Measurements from ENCODE around the gene SH2D3C.

SH2D3C gene

DNA sequence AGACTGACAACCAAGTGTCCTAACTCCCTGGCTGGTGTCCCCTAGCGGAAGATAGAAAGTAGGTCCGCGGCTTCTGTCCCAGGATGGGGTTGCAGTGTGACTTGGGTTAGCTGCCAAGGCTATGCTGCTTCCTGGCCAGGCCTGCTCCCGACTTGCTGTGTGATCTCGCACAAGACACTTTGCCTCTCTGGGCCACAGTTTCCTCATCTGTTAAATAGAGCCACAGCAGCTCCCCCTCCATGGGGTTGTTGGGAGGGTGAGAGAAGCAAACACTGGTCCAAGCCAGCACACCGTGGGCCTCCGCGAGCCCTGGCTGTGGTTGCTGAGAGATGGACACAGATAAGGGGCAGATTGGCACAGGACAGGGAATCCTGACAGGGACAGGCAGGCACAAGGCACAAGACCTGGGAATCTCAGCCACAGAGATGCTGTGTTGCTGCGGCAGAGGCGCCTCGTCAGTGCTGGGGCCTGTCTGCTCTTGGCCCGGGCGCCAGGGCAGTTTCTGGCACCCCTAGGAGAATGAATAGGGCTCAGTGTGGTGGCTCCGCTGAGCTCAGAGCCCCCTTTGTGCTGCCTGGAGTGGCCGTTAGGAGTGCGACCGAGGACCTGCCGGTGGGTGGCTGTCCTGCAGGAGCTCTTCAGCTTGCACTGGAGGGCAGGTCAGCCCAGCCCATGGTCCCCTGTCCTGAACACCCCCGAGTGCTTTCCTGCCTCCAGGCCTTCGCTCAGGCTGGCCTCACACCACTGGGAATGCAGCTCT lies 1.8 kb upstream of the SH2D3C start:
- no peaks in the 10 kb centered on the region for H3K9me3 Mint-ChIP-seq
- no peak for ATAC-seq
- no peaks in the 10 kb centered on the region for H3K27me3 Mint-ChIP-seq
- peaks cover 72% of the 10 kb centered on the region for H3K4me1 Mint-ChIP-seq
- H3K4me3 Mint-ChIP-seq, result no peak overlapping the region
- peaks cover 12% of the 10 kb centered on the region for H3K36me3 Mint-ChIP-seq
- peak overlapping the region; percentile 92 for H3K27ac Mint-ChIP-seq

DNA sequence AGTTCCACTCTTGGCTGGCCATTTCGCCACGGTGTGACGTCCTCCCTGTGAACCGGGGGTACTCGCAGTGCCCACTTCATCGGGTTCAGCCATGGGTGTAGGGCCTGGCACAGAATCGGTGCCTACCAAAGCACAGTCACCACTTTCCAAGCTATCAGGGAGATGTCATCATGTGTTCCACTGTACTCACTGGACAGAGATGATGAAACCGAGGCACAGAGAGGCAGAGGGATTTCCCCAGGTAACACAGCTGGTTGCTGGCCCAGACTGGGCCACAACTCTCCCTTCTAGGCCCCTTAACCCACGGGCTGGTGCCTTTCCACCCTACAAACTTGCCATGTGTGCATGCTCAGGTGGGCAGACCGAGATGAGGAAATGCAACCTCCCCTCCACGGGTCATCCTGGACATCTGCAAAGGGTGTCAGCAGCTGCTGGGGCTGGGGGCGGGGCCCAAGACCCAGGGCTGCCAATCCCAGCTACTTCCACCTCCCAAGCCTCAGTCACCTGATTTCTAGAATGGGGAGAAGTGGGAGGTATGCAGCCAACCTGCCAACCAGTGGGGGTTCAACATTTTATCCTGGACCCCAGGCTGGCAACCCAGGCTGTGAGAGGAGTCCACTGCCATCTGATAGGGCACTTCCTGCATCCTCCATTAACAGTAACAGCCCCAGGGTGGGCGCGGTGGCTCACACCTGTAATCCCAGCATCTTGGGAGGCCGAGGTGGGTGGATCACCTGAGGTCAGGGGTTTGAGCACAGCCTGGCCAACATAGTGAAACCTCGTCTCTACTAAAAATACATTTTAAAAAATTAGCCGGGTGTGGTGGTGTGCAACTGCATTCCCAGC lies 893 bp upstream of the SH2D3C start:
- peak; percentile 86 for ATAC-seq
- Mint-ChIP-seq H3K4me3 (peak overlapping the region; percentile 95), H3K9me3 (no peaks in the 10 kb centered on the region), H3K27ac (peak overlapping the region; percentile 92), H3K36me3 (peaks cover 13% of the 10 kb centered on the region), H3K4me1 (peaks cover 70% of the 10 kb centered on the region), H3K27me3 (no peaks in the 10 kb centered on the region)

DNA sequence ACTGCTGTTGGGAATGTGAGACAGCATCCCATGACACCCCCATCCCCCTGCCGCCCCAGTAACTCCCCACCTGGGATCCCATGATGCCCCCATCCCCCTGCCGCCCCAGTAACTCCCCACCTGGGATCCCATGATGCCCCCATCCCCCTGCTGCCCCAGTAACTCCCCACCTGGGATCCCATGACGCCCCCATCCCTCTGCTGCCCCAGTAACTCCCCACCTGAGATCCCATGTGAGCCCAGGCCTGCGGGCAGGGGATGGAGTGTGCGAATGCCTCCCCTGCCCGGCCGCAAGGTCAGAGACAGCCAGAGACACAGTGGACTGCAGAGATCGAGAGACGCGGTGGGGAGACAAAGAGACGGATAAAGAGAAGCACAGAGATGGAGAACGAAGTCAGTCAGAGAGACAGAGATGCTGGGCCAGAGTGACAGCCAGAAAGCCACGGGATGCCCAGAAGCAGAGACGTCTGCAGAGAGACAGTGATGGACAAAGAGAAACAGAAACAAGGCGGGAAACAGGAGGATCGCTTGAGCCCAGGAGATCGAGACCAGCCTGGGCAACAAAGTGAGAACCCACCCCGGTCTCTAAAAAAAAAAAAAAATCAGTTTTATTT lies 992 bp downstream of the SH2D3C start:
- peak overlapping the region; percentile 92 for H3K27ac Mint-ChIP-seq
- H3K27me3 Mint-ChIP-seq, result no peaks in the 10 kb centered on the region
- H3K4me3 Mint-ChIP-seq, result peak overlapping the region; percentile 95
- H3K36me3 Mint-ChIP-seq, result peaks cover 28% of the 10 kb centered on the region
- ATAC-seq, result no peak
- peaks cover 68% of the 10 kb centered on the region for H3K4me1 Mint-ChIP-seq
- no peaks in the 10 kb centered on the region for H3K9me3 Mint-ChIP-seq

DNA sequence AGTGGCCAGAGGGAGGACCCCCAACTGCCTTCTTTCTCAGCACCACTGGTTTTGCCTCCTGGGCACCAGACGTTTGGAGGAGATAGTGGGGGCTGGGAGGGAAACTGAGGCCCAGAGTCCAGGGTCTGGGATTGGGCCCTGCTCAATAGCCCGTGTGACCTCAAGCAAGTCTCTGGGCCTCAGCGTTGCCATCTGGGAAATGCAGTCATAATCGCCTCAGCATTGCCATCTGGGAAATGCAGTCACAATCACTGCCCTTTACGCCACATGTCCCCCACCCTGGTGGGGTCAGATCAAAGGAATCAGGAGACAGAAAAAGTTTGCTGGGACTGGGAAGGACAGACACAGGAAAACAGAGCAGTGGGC lies 1.6 kb downstream of the SH2D3C start:
- H3K36me3 Mint-ChIP-seq, result peaks cover 28% of the 10 kb centered on the region
- no peaks in the 10 kb centered on the region for H3K9me3 Mint-ChIP-seq
- no peak for ATAC-seq
- H3K4me1 Mint-ChIP-seq, result peaks cover 71% of the 10 kb centered on the region
- H3K4me3 Mint-ChIP-seq, result peak overlapping the region; percentile 95
- H3K27me3 Mint-ChIP-seq, result no peaks in the 10 kb centered on the region
- H3K27ac Mint-ChIP-seq, result peak overlapping the region; percentile 92

DNA sequence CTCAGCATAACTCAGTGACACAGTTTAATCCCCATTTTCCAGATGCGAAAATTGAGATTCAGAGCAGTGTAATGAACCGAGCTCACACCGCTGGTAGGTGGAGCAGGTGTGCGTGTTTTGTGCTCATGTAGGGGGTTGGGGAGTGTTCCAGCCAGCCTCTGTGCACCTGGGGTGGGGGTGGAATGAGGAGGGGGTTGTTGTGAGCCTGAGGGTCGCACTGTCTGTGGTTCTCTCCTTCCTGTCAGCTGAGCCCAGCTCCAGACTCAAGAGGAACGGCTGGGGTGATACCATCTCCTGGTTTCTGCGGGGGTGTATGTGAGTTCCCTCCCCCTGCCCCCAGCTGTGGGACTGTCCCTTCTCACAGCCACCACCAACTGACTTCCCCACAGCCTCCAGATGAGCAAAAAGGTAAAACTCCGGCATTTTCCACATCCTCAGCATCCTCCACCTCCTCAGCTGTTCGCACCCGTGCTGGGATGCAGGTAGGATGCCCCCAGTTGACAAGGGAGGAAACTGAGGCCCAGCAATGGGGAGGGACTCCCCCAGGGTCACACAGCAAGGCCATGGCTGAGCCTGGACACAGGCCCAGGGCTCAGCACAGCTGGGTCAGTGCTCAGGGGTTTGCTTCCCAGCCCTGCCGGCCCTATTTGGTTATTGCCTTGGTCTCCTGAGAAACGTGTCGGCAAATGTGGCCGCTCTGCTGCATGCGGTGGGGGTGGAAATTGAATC lies 2.1 kb downstream of the SH2D3C start:
- Mint-ChIP-seq H3K27me3 (no peaks in the 10 kb centered on the region), H3K9me3 (no peaks in the 10 kb centered on the region), H3K4me1 (peaks cover 71% of the 10 kb centered on the region), H3K36me3 (peaks cover 28% of the 10 kb centered on the region), H3K4me3 (peak overlapping the region; percentile 95), H3K27ac (peak overlapping the region; percentile 92)
- peak; percentile 64 for ATAC-seq

DNA sequence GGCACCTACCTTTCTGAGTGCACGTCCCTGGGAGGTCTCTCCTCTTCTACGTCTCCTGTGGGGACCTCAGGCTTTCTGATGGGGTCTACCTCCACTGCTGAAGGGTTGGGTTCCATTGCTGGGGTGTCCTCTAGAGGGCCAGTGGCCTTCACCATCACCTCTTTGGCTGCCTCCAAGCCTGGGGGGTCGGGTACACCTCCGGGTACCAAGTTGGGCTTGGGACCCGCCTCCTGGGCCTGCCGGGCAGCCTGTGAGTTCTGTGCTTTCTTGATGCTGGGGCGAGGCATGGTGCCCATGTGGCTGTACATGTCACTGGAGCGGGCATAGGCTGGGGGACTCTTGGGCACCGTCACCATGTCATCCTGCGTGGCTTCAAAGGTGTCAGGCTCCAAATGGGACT lies 4.5 kb downstream of the SH2D3C start:
- Mint-ChIP-seq H3K9me3 (no peaks in the 10 kb centered on the region), H3K27ac (peak overlapping the region; percentile 60), H3K27me3 (no peaks in the 10 kb centered on the region), H3K4me3 (peak overlapping the region; percentile 8), H3K4me1 (peaks cover 77% of the 10 kb centered on the region), H3K36me3 (peaks cover 30% of the 10 kb centered on the region)
- no peak for ATAC-seq

DNA sequence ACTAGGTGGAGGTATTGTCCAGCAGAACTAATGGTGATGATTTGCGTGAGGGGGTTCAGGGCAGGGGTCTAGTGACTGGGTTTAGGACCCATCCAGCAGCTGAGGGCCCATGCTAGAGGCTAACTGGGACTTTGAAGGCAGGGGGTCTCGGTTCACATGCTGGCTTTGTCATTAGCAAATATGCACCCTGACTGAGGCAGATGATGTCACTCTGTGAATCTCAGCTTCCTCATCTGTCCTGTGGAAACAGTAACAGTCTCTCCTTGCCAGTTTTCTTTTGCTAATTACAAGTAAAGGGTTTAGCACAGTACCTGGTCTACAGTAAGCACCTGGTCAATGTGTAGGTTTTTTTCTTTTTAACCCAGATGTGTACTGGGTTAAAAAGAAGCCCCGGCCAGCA lies 5.2 kb downstream of the SH2D3C start:
- H3K27me3 Mint-ChIP-seq, result no peaks in the 10 kb centered on the region
- H3K36me3 Mint-ChIP-seq, result peaks cover 32% of the 10 kb centered on the region
- peaks cover 77% of the 10 kb centered on the region for H3K4me1 Mint-ChIP-seq
- H3K27ac Mint-ChIP-seq, result peak overlapping the region; percentile 60
- no peaks in the 10 kb centered on the region for H3K9me3 Mint-ChIP-seq
- H3K4me3 Mint-ChIP-seq, result no peak overlapping the region
- no peak for ATAC-seq

DNA sequence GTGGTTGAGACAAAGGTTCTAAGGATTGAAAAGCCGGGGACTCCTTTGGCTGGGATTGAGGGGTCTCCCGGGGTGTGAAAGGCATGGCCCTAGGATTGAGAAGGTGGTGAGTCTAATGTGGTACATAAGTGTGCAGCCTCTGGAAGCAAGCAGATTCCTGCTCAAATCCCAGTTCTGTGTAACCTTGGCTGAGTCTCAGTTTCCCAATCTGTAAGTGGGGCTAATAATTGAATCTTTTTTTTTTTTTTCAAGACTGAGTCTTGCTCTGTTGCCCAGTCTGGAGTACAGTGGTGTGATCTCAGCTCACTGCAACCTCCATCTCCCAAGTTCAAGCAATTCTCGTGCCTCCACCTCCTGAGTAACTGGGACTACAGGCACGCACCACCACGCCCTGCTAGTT lies 5.9 kb downstream of the SH2D3C start:
- H3K4me3 Mint-ChIP-seq, result no peak overlapping the region
- no peak overlapping the region for H3K27ac Mint-ChIP-seq
- no peaks in the 10 kb centered on the region for H3K27me3 Mint-ChIP-seq
- H3K9me3 Mint-ChIP-seq, result no peaks in the 10 kb centered on the region
- H3K36me3 Mint-ChIP-seq, result peaks cover 27% of the 10 kb centered on the region
- peaks cover 78% of the 10 kb centered on the region for H3K4me1 Mint-ChIP-seq
- no peak for ATAC-seq

DNA sequence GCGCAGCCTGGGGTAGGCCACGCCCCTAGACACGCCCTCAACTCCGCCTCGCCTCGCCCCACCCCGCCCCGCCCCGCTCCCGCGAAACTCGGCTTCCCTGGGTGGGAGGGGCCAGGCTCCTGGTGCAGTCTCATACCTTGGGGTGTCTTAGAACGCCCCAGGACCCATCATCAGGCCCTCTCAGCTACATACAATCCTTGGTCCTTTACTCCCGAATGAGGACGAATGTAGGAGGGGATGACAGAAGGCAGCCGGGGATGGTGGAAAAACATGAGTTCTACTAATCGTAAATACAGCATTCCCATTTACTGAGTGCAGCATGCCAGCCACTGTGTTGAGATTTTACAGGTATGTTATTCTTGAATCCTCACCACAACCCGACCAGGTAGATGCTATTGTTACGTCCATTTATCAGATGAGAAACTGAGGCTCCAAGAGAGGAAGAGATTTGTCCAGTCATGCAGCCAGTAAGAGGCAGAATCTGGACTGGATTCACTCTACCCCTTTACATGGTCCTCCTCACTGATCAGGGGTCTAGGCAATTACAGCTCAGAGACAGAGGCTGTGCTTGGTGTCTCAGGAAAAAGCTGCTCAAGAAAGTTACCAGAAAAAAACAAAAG lies 6.8 kb downstream of the SH2D3C start:
- Mint-ChIP-seq H3K4me1 (peaks cover 82% of the 10 kb centered on the region), H3K9me3 (no peaks in the 10 kb centered on the region), H3K27ac (peak overlapping the region; percentile 83), H3K4me3 (peak overlapping the region; percentile 94), H3K27me3 (no peaks in the 10 kb centered on the region), H3K36me3 (peaks cover 32% of the 10 kb centered on the region)
- no peak for ATAC-seq

DNA sequence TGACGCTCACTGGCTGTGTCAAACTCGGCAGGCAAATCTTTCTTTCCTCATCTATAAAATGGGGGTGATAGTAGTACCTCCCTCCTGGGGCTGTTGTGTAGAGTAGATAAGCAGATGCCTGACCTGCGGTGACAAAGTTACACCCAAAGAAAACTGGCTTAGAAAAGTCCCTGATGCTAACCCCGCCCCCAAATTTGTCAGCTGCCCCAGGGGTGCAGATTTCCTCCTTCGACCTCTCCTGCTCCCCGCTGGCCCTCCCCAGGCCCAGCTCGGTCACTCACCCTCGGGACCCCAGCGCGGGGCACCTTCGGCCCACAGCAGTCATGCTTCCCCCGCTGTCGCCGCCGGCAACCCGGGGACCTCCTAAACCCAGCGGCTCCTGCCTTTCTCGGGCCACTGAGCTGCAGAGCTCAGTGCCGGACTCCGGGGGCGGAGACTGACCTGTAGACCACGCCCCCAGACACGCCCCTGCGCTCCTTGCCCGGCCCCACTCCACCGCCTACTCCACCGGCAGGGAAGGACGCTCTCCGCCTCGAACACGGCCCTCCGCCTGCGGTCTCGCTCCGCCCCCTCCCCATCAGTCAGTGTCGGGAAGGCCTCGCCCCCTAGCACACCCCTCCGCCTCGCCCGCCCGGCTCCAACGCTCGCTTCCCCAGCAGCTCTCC lies 7.4 kb downstream of the SH2D3C start:
- peaks cover 39% of the 10 kb centered on the region for H3K36me3 Mint-ChIP-seq
- H3K9me3 Mint-ChIP-seq, result no peaks in the 10 kb centered on the region
- H3K4me3 Mint-ChIP-seq, result peak overlapping the region; percentile 94
- H3K4me1 Mint-ChIP-seq, result peaks cover 82% of the 10 kb centered on the region
- no peaks in the 10 kb centered on the region for H3K27me3 Mint-ChIP-seq
- peak; percentile 96 for ATAC-seq
- peak overlapping the region; percentile 83 for H3K27ac Mint-ChIP-seq

DNA sequence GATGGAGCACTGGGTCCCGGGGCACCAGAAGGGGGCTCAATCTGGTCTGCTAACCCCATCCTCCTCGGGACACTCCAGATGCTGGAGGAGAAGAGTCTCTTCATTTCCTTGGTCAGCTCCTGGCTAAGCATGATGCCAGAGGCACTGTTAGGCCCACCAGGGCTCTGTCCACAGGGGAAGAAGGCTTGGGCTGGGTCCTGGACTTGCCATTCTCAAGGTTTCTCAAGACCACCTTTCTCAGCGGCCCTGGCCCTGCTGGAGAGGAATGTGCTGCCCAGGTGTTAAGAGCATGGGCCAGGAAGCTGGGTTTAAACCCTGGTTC lies 7.9 kb downstream of the SH2D3C start:
- H3K4me1 Mint-ChIP-seq, result peaks cover 86% of the 10 kb centered on the region
- no peak for ATAC-seq

DNA sequence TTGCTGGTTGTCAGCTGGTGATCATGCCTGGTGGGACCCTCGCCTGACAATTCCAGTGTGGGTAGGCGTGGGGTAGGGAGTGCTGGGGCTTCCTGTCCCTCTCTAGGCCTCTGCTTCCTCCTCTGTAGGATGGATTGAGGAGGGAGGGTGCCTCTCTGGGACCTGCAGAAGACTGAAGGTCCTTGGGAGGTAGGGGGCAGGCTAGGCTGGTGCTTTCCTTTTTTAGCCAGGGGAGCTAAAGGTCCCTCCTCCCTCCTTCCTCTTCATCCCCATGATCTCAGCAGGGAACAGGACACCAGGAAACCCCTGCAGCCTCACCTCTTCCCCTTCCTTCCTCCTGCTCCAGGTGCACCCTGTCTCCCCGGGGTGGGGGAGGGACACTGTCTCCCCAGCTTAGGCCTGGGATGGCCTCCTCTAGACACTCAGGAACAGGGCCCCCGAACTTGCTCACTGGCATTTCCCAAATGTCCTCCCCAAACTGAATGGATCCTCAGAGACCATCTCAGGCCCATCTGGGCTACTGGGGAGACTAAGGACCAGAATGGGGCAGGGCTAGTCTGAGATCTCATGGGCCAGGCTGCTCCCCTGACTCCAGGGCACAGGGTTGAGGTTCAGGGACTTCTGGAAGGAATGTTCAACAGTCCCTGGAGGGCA lies 8.4 kb downstream of the SH2D3C start:
- Mint-ChIP-seq H3K27me3 (no peaks in the 10 kb centered on the region), H3K4me1 (peaks cover 91% of the 10 kb centered on the region), H3K9me3 (no peaks in the 10 kb centered on the region), H3K27ac (peak overlapping the region; percentile 83), H3K4me3 (peak overlapping the region; percentile 94), H3K36me3 (peaks cover 48% of the 10 kb centered on the region)
- no peak for ATAC-seq

More for the DNA sequence above, 7.9 kb downstream of the SH2D3C start:
- Mint-ChIP-seq H3K36me3 (peaks cover 44% of the 10 kb centered on the region), H3K4me3 (peak overlapping the region; percentile 94), H3K9me3 (no peaks in the 10 kb centered on the region), H3K27me3 (no peaks in the 10 kb centered on the region), H3K27ac (peak overlapping the region; percentile 83)

DNA sequence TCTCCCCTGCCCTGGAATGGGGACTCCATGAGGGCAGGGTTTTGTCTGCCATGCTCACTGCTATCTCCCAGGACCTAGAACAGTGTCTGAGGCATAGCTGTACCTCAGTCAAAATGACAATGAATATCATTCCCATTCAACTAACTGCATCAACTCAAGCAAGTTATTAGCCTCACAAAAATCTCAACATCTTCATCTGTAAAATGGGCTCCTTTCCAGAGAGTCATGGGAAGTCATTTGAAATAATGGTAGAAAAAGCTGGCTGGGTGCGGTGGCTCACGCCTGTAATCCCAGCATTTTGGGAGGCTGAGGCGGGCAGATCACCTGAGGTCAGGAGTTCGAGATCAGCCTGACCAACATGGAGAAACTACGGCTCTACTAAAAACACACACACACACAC lies 9.4 kb downstream of the SH2D3C start:
- ATAC-seq, result no peak
- Mint-ChIP-seq H3K4me3 (peak overlapping the region; percentile 2), H3K27me3 (no peaks in the 10 kb centered on the region), H3K36me3 (peaks cover 55% of the 10 kb centered on the region), H3K27ac (peak overlapping the region; percentile 83), H3K9me3 (no peaks in the 10 kb centered on the region), H3K4me1 (peaks cover 92% of the 10 kb centered on the region)

DNA sequence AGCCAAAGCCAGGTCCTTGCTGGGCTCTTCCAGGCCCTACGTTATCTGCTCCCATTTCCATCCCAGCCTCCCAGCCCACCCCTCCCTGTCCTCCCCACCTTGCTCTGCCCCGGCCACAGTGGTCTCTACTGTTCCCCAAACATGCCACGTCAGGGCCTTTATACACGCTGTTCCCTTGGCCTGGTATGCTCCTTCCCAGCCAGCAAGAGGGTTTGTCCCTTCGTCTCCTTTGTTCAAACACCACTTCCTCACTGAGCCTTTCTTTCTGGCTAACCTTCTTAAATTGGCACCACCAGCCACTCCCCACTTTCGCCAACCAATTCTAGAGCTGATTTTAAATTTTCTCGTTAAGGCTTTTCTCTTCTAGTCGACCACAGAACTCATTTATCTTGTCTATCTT lies 9.8 kb downstream of the SH2D3C start:
- H3K36me3 Mint-ChIP-seq, result peaks cover 55% of the 10 kb centered on the region
- H3K4me1 Mint-ChIP-seq, result peaks cover 92% of the 10 kb centered on the region
- no peak overlapping the region for H3K4me3 Mint-ChIP-seq

More for the DNA sequence above, 9.8 kb downstream of the SH2D3C start:
- ATAC-seq, result no peak
- Mint-ChIP-seq H3K9me3 (no peaks in the 10 kb centered on the region), H3K27me3 (no peaks in the 10 kb centered on the region), H3K27ac (peak overlapping the region; percentile 83)
